ENCODE results near the gene RNF181.

DNA sequence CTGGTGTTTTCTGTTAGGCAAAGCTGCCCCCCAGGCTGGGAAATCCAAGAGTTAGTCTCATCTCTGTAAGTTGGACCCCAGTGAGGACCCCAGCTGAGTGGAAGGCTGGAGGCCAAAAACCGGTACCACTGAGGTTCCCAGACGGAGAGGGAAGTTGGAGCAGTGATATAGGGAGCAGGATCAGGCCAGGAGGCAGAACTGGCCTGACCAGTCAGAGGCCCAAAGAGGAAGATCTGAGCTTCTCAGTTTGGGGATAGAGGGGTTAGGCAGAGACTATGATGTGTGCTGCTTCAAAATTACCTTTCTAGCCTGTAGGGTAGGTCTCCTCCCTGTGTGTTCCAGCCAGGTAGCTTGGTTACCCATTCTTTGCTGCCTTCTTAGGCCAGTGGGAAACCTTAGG lies 4.6 kb upstream of the RNF181 start:
- TF ChIP-seq, protein P1, sequence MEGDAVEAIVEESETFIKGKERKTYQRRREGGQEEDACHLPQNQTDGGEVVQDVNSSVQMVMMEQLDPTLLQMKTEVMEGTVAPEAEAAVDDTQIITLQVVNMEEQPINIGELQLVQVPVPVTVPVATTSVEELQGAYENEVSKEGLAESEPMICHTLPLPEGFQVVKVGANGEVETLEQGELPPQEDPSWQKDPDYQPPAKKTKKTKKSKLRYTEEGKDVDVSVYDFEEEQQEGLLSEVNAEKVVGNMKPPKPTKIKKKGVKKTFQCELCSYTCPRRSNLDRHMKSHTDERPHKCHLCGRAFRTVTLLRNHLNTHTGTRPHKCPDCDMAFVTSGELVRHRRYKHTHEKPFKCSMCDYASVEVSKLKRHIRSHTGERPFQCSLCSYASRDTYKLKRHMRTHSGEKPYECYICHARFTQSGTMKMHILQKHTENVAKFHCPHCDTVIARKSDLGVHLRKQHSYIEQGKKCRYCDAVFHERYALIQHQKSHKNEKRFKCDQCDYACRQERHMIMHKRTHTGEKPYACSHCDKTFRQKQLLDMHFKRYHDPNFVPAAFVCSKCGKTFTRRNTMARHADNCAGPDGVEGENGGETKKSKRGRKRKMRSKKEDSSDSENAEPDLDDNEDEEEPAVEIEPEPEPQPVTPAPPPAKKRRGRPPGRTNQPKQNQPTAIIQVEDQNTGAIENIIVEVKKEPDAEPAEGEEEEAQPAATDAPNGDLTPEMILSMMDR (IDR thresholded peaks at IDR 0.05) = no peak
- TF ChIP-seq EP300 (IDR thresholded peaks at IDR 0.05) = no peak

Data from suprapubic skin (tissue), 3 donors.